GM21515 (cell line): ENCODE results near the gene AVPR1A.

ENCODE experiments used
- ATAC-seq: cut with Tn5 transposase; IDR thresholded peaks from one replicate; pipeline ENCODE4 v1.9.1; 2021; ENCODE audit not compliant: unreplicated experiment

AVPR1A gene

DNA sequence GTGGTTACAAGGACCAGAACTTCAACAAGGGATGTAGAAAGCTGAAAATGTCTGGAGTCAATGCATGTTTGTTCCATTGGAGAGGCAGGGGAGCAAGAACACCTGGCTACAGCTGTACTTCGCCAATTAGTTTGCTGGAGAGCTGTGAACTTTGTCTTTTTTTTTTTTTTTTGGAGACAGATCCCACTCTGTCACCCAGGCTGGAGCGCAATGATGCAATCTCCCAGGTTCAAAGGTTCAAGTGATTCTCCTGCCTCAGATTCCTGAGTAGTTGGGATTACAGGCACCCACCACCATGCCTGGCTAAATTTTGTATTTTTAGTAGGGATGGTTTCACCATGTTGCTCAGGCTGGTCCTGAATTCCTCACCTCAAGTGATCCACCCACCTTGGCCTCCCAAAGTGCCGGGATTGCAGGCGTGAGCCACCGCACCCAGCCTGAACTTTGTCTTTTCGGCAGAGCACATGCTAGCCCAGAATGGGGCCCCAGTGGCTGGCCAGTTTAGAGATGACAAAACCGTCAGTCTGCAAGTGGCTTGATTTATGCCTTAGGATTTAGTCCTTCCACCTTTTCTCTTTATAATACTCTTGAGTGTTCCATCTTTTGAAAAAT is 55.5 kb downstream of the AVPR1A start:
- no peak for ATAC-seq

DNA sequence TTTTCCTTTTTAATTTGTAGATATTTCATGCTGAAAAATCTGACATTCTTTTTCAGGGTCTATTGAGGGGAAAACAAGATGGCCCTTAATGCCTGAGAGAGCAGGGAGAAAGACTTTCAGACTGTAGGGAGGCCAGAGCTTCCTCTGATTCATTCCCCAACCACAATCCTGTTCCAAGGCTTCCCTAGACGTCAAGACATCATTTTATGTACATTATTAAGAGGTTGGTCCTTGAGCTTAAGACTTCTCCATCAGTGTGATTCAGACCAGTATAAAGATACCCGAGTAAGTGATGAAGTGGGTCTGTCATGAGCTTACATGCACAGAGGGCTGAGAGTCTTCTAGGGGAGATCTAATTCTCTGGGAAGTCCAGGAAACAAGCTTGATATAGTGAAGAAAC is 57.3 kb downstream of the AVPR1A start:
- no peak for ATAC-seq

DNA sequence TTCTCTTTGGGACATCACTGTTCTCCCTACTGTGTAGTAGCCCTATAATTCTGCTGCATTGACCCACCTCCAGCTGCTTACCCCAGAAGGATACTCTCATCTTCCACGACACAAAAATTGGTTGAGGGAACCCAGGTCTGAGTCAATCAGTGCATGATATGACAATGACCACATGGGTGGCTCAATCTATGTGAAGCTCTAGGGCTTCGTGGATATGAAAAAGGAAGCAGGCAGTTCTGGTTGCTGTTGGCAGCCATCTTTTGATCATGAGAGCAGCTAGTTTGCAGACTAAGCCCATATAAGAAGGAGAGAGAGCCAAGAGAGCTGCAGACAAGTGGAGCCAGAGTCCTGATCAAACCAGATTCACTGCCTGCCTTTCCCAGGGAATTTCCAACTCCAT is 57.9 kb downstream of the AVPR1A start:
- no peak for ATAC-seq
